ENCODE measurements around the gene MAN2B2. TPM values are rescaled to one million over a fixed set of nuclear protein-coding genes. Genes with fewer than 3 reads are reported as not detected.

MAN2B2 gene
- total and polyA plus RNA-seq, 2 of the 8 experiments (the other 6 are each of a cell fraction or from before 2014, with no cell fraction given) = 3.3 to 4.0 TPM

DNA sequence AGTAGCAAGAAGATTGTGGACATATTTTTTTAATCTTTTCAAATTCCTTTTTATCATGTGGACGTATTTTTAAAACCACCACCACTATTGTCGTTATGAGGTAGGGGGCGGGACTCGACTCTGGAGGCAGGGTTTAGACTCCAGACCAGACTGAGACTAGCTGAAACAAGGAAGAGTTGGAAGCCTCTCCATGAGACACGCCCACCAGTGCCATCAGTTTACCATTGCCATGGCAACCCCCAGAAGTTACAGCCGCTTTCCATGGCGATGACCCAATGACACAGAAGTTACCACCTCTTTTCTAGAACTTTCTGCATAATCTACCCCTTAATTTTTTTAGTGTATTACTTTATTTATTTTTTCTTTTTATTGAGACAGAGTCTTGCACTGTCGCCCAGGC, 74.2 kb downstream of the MAN2B2 start:
- H3K23me2 ChIP-seq (ENCODE audit: low read depth, low read length) = no peaks in the 10 kb centered on the region
- H2AK5ac ChIP-seq (ENCODE audit: low read depth, low read length) = no peak overlapping the region
- no peaks in the 10 kb centered on the region for H4K20me1 ChIP-seq (replicated peaks in 1 of 2; ENCODE audit: control insufficient read depth in 1 of 2, insufficient read depth in 2 of 2, low read length in 2 of 2)
- FAIRE-seq = no peak
- whole genome bisulfite sequencing, 2 experiments (ENCODE audit: extremely low coverage in 1 of 2, insufficient coverage in 1 of 2, insufficient read length in 1 of 2, insufficient replicate concordance in 2 of 2, low coverage in 1 of 2, low lambda C conversion rate in 2 of 2, missing lambda C conversion rate in 1 of 2) = 89% methylated on average over 8 of the region's 8 CpGs; no CpG with 5 or more reads in 1 of the 2 experiments
- H2BK20ac ChIP-seq (ENCODE audit: low read length) = no peak overlapping the region
- no peaks in the 10 kb centered on the region for H3K79me2 ChIP-seq (ENCODE audit: control insufficient read depth in 1 of 2, insufficient read depth in 2 of 2, low read length in 2 of 2)
- no peak overlapping the region for H3K4me3 ChIP-seq (ENCODE audit: extremely low read depth in 1 of 4, insufficient read depth in 2 of 4, low read depth in 3 of 4, low read length in 4 of 4)
- H3K4ac ChIP-seq (replicated peaks; ENCODE audit: insufficient read length, low read depth, low read length) = no peak overlapping the region
- H3K27ac ChIP-seq (ENCODE audit: low read depth, low read length) = no peak overlapping the region
- no peaks in the 10 kb centered on the region for H3K4me1 ChIP-seq (replicated peaks in 1 of 4; ENCODE audit: control insufficient read depth in 3 of 4, insufficient read depth in 4 of 4, low read length in 3 of 4)
- no peak overlapping the region for H4K8ac ChIP-seq (ENCODE audit: extremely low read depth, insufficient read depth, low read length)
- no peak for TF ChIP-seq KDM1A (IDR thresholded peaks at IDR 0.05; ENCODE audit: borderline replicate concordance, low read length)
- TF ChIP-seq RFX5 (IDR thresholded peaks at IDR 0.05; ENCODE audit: borderline replicate concordance, low read depth, low read length) = no peak
- no peak for TF ChIP-seq PHF8 (conservative IDR thresholded peaks at IDR 0.05; ENCODE audit: low read depth, low read length)
- no peak for TF ChIP-seq EGR1 (IDR thresholded peaks at IDR 0.05; ENCODE audit: borderline replicate concordance, low read depth, low read length)
- TF ChIP-seq TBP (IDR thresholded peaks at IDR 0.05; ENCODE audit: low read depth, low read length) = no peak
- no peak for TF ChIP-seq BACH1 (IDR thresholded peaks at IDR 0.05; ENCODE audit: low read length)
- TF ChIP-seq, protein P1, sequence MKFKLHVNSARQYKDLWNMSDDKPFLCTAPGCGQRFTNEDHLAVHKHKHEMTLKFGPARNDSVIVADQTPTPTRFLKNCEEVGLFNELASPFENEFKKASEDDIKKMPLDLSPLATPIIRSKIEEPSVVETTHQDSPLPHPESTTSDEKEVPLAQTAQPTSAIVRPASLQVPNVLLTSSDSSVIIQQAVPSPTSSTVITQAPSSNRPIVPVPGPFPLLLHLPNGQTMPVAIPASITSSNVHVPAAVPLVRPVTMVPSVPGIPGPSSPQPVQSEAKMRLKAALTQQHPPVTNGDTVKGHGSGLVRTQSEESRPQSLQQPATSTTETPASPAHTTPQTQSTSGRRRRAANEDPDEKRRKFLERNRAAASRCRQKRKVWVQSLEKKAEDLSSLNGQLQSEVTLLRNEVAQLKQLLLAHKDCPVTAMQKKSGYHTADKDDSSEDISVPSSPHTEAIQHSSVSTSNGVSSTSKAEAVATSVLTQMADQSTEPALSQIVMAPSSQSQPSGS (IDR thresholded peaks at IDR 0.05; ENCODE audit: low read length) = no peak
- no peak for TF ChIP-seq CEBPB (IDR thresholded peaks at IDR 0.05; ENCODE audit: low read depth, low read length)
- TF ChIP-seq HDAC2 (IDR thresholded peaks at IDR 0.05; ENCODE audit: borderline replicate concordance in 1 of 2, low read depth in 2 of 2, low read length in 2 of 2) = no peak
- TF ChIP-seq GTF2F1 (IDR thresholded peaks at IDR 0.05; ENCODE audit: borderline replicate concordance, low read depth, low read length) = no peak
- TF ChIP-seq HDAC6 (IDR thresholded peaks at IDR 0.05; ENCODE audit: low read depth, low read length) = no peak
- TF ChIP-seq CBX5 (IDR thresholded peaks at IDR 0.05; ENCODE audit: low read depth, low read length) = no peak
- no peak for TF ChIP-seq JUND (IDR thresholded peaks at IDR 0.05; ENCODE audit: low read length)
- H3K27me3 ChIP-seq (replicated peaks in 1 of 4; ENCODE audit: control insufficient read depth in 3 of 4, extremely low read depth in 1 of 4, insufficient read depth in 3 of 4, low read length in 3 of 4) = no peaks in the 10 kb centered on the region
- H3K79me1 ChIP-seq (ENCODE audit: low read depth, low read length) = no peaks in the 10 kb centered on the region
- no peak overlapping the region for H3K4me2 ChIP-seq (ENCODE audit: insufficient read depth in 1 of 2, low read depth in 2 of 2, low read length in 2 of 2)
- H3K9ac ChIP-seq (replicated peaks in 1 of 4; ENCODE audit: extremely low read depth in 1 of 4, low read depth in 3 of 4, low read length in 3 of 4) = no peak overlapping the region
- H3K56ac ChIP-seq (replicated peaks; ENCODE audit: insufficient read length, low read depth, low read length) = no peak overlapping the region
- H3K9me3 ChIP-seq (ENCODE audit: insufficient read depth in 2 of 2, low read depth in 1 of 2, low read length in 1 of 2) = peaks cover 0 to 2% of the 10 kb centered on the region in 2 experiments; a peak in 1 of 4 replicates
- H3K14ac ChIP-seq (ENCODE audit: insufficient read length) = no peak overlapping the region
- H3K36me3 ChIP-seq (ENCODE audit: control insufficient read depth in 2 of 4, insufficient read depth in 4 of 4, low read length in 3 of 4) = no peaks in the 10 kb centered on the region
- H2BK5ac ChIP-seq (ENCODE audit: low read depth, low read length) = no peak overlapping the region
- H4K5ac ChIP-seq (ENCODE audit: insufficient read length, low read depth, low read length) = no peak overlapping the region
- H2AFZ ChIP-seq (ENCODE audit: low read length) = no peak overlapping the region
- H3K18ac ChIP-seq (ENCODE audit: extremely low read depth, low read length) = no peak overlapping the region
- H2BK120ac ChIP-seq (replicated peaks; ENCODE audit: low read depth, low read length) = no peak overlapping the region
- no peak overlapping the region for H4K91ac ChIP-seq (replicated peaks; ENCODE audit: insufficient read length, low read length)
- DNase-seq (ENCODE audit: low read depth in 1 of 2, low spot score in 2 of 2) = no peak
- no peak overlapping the region for H2BK15ac ChIP-seq (ENCODE audit: low read length)
- ChIA-PET CTCF (ENCODE audit: partially characterized antibody) (interaction anchor here (0.5 kb wide), 1 partner anchor 38 kb away, joined by 3 read pairs; no protein-coding TSS in a partner anchor), POLR2A (ENCODE audit: partially characterized antibody) (interaction anchor here (1.1 kb wide), 1 partner anchor 8 kb away, joined by 3 read pairs; no protein-coding TSS in a partner anchor)
- H2BK12ac ChIP-seq (ENCODE audit: low read depth, low read length) = no peak overlapping the region
- H3K23ac ChIP-seq (ENCODE audit: insufficient read length) = no peak overlapping the region

All from H1 (cell line).